Measurements from ENCODE around the gene SLC17A8. TPM values are rescaled to one million over a fixed set of nuclear protein-coding genes. Genes with fewer than 3 reads are reported as not detected.
A peak's percentile ranks its signal among the peaks of the same experiment; 100 is the strongest.

SLC17A8 gene
- polyA plus RNA-seq, 1 experiment: not detected

- H3K27ac ChIP-seq (ENCODE audit: low read depth, low read length): no peak overlapping the region
- POLR2A ChIA-PET: no interaction called here
- no peaks in the 10 kb centered on the region for H3K9me3 ChIP-seq (ENCODE audit: control insufficient read depth, insufficient read depth, low read length)
- no peak overlapping the region for H3K4me3 ChIP-seq (ENCODE audit: low read depth, low read length)
- CTCF ChIA-PET: interaction anchor here (0.6 to 7.7 kb wide), 19 partner anchors 8 to 477 kb away, joined by 3 to 90 read pairs (median 3); partner anchors contain the start of gene SLC17A8
- peak; percentile 48 for TF ChIP-seq CTCF (IDR thresholded peaks at IDR 0.05; ENCODE audit: low read depth, low read length)
- DNase-seq (ENCODE audit: low read depth, low spot score): no peak
- H3K27me3 ChIP-seq (ENCODE audit: control insufficient read depth, insufficient read depth, low read length): peaks cover 3% of the 10 kb centered on the region
Measured at GRCh38 chr12:100348657-100349454, 8.0 kb upstream of the SLC17A8 start.

GRCh38 chr12:100359248-100359647 is 2.4 kb downstream of the SLC17A8 start:
- ChIA-PET POLR2A (no interaction called here), CTCF (interaction anchor here (1.2 kb wide), 1 partner anchor 195 kb away, joined by 3 read pairs; no protein-coding TSS in a partner anchor)
- Histone ChIP-seq H3K27ac (ENCODE audit: low read depth, low read length) (no peak overlapping the region), H3K4me3 (ENCODE audit: low read depth, low read length) (no peak overlapping the region), H3K27me3 (ENCODE audit: control insufficient read depth, insufficient read depth, low read length) (peaks cover 8% of the 10 kb centered on the region), H3K9me3 (ENCODE audit: control insufficient read depth, insufficient read depth, low read length) (no peaks in the 10 kb centered on the region)
- no peak for DNase-seq (ENCODE audit: low read depth, low spot score)
- TF ChIP-seq CTCF (IDR thresholded peaks at IDR 0.05; ENCODE audit: low read depth, low read length): no peak

GRCh38 chr12:100359822-100360221 is 2.9 kb downstream of the SLC17A8 start:
- no peak overlapping the region for H3K27ac ChIP-seq (ENCODE audit: low read depth, low read length)
- DNase-seq (ENCODE audit: low read depth, low spot score): no peak
- ChIA-PET CTCF (interaction anchor here (1.2 kb wide), 1 partner anchor 195 kb away, joined by 3 read pairs; no protein-coding TSS in a partner anchor), POLR2A (no interaction called here)
- H3K27me3 ChIP-seq (ENCODE audit: control insufficient read depth, insufficient read depth, low read length): peaks cover 8% of the 10 kb centered on the region
- no peak overlapping the region for H3K4me3 ChIP-seq (ENCODE audit: low read depth, low read length)
- TF ChIP-seq CTCF (IDR thresholded peaks at IDR 0.05; ENCODE audit: low read depth, low read length): no peak
- no peaks in the 10 kb centered on the region for H3K9me3 ChIP-seq (ENCODE audit: control insufficient read depth, insufficient read depth, low read length)

GRCh38 chr12:100360450-100360849 is 3.6 kb downstream of the SLC17A8 start:
- no peak overlapping the region for H3K27ac ChIP-seq (ENCODE audit: low read depth, low read length)
- H3K27me3 ChIP-seq (ENCODE audit: control insufficient read depth, insufficient read depth, low read length): peaks cover 8% of the 10 kb centered on the region
- CTCF ChIA-PET: interaction anchor here (1.2 kb wide), 1 partner anchor 194 kb away, joined by 3 read pairs; no protein-coding TSS in a partner anchor
- no peaks in the 10 kb centered on the region for H3K9me3 ChIP-seq (ENCODE audit: control insufficient read depth, insufficient read depth, low read length)
- no peak overlapping the region for H3K4me3 ChIP-seq (ENCODE audit: low read depth, low read length)
- POLR2A ChIA-PET: no interaction called here
- DNase-seq (ENCODE audit: low read depth, low spot score): no peak
- TF ChIP-seq CTCF (IDR thresholded peaks at IDR 0.05; ENCODE audit: low read depth, low read length): no peak

GRCh38 chr12:100364324-100364723 is 7.5 kb downstream of the SLC17A8 start:
- CTCF ChIA-PET: interaction anchor here (1.4 kb wide), 1 partner anchor 16 kb away, joined by 4 read pairs; no protein-coding TSS in a partner anchor
- Histone ChIP-seq H3K9me3 (ENCODE audit: control insufficient read depth, insufficient read depth, low read length) (no peaks in the 10 kb centered on the region), H3K4me3 (ENCODE audit: low read depth, low read length) (no peak overlapping the region), H3K27me3 (ENCODE audit: control insufficient read depth, insufficient read depth, low read length) (no peaks in the 10 kb centered on the region), H3K27ac (ENCODE audit: low read depth, low read length) (no peak overlapping the region)
- DNase-seq (ENCODE audit: low read depth, low spot score): no peak
- no peak for TF ChIP-seq CTCF (IDR thresholded peaks at IDR 0.05; ENCODE audit: low read depth, low read length)
- POLR2A ChIA-PET: no interaction called here

Measured in AG04450 (cell line).